GM21825 (cell line): Measurements from ENCODE around the gene ATG10.
A peak's percentile ranks its signal among the peaks of the same experiment; 100 is the strongest.

Source experiments
- ATAC-seq: cut with Tn5 transposase; IDR thresholded peaks from one replicate; pipeline ENCODE4 v1.9.1; 2021; ENCODE audit warnings: mild to moderate bottlenecking, moderate library complexity; ENCODE audit not compliant: unreplicated experiment

Gene ATG10

GRCh38 chr5:82274343-82275211 lies 302.8 kb downstream of the ATG10 start:
- no peak for ATAC-seq

- no peak for ATAC-seq
Observed at GRCh38 chr5:82275216-82275664, 303.4 kb downstream of the ATG10 start.

GRCh38 chr5:82276800-82277612 lies 305.2 kb downstream of the ATG10 start:
- no peak for ATAC-seq

DNA sequence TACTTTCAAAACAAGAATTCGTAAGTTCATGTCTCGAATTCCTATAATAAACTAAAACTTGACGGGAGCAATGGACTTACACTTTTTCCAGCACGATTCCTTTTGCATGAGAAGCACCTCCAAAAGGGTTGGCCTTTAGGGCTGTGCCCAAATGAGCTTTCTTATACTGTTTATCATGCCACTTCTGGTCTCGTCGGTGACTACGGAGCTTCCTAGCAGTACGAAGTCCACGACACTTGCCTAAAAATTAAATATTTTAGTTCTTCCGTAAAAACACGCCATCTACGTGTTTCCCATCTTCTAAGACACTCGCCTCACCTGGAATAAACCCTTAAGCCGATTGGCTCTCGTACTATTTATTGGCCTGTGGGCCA lies 305.8 kb downstream of the ATG10 start:
- ATAC-seq = no peak

DNA sequence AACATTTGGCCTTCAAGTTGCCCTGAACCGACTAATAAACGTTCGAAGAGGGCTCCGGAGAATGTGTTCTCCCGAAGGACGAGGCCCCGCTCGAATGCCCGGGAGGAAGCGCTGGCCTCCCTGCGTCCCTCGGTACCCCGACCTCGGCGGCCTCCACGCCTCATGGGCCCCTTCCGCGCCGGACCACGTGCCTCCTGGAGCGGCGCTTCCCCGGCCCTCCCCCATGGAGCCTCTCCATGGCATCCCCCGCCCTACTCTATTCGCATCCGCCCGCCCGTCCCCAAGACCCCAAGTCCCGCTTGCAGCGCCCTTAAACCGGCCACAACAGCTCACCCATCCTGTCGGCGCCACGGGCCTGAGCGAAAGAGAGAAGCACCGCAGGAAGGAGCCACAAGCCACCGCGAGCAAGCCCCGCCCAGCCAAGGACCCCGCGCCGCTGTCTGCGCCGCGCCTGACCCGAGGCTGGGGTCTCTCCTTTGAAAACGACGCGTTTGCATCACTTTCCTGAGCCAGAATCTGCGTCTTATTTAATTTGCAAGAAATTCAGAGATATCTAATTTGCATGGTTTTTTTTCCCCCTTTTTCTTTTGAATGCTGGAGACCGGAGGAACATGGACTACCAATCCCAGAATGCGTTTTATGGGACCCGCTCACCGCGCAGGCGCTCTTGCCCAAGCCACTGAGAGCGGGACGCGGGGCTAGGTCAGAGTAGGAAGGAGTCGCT lies 306.3 kb downstream of the ATG10 start, which contains the start of gene RPS23:
TSS of gene RPS23 (minus strand) at position 368 of the 724 bp plus-strand sequence. CDS start at position 337, 31 bp downstream.
- peak; percentile 93 for ATAC-seq

DNA sequence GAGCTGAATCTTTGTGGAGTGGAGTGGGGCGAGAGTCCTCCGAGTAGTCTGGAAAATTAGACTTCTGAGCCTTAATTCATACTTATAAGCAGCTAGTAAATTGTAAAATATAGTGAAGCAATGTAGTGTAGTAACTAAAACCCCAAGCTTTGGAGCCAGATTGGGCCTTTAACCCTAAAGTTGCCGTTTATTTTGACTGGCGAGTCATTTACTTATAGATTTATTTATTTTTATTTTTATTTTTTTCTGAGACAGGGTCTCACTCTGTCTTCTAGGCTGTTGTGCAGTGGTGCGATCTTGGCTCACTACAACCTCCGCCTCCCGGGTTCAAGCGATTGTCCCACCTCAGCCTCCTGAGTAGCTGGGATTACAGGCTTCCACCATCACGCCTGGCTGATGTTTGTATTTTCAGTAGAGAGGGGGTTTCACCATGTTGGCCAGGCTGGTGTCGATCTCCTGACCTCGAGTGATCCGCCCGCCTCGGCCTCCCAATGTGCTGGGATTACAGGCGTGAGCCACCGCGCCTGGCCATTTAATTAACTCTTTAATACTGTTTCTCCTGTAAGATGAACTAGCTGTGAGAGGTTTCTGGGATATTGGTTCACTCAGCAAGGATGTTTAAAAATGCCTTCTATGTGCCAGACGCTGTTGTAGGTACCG lies 307.0 kb downstream of the ATG10 start:
- no peak for ATAC-seq

DNA sequence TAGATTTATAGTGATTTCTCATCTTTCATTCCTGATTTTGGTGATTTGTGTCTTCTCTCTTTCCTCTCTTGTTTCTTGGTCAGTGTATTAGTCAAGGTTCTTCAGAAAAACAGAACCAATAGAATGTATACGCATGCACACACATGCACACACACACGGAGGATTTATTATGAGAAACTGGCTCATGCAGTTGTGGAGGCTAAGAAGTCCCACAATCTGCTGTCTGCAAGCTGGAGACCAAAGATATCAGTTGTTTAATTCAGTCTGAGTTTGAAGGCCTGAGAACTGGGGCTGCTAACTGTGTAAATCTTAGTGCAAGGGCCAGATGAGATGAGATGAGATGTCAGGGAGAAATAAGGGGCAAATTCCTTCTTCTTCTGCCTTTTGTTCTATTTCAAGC lies 312.1 kb downstream of the ATG10 start:
- ATAC-seq = no peak

DNA sequence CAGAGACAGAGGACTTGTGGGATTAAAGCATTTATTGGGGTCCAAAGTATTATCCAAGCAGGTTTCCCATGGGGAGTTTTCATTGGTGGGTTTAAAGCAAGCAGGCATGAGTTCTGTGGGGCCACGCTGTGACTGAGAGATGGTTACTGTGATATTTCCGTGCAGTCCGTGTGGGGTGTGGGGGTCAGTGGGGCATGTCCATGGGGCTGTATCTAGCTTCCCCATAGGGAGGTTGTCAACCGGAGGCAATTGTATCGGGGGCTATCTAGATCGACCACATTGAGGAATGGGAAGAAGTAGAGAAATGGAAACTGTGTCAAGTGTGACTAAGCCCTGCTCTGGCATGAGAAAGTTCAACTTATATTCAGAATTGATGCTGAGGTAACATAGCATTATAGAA lies 313.4 kb downstream of the ATG10 start:
- ATAC-seq = no peak

GRCh38 chr5:82287625-82288024 lies 315.8 kb downstream of the ATG10 start:
- no peak for ATAC-seq

DNA sequence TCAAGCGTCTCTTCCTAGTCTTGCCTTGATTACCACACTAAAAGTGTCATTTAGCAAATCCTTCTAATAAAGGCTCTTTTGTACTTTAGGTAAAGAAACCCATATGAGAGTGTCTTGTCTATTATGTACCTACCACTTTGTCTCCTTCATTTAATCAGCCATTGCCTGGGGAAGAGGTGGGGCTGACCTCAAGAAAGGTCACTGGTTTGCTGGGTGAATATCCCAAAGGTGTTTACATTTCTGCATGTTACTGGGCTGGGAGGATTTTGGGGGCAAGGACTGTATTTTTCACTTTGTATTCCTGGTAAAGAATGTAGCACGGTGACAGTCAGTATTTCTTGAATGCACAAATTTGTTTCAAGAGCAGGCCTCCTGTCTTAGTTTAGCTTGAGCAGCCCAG lies 318.2 kb downstream of the ATG10 start:
- no peak for ATAC-seq

GRCh38 chr5:82290908-82291307 lies 319.1 kb downstream of the ATG10 start:
- ATAC-seq = no peak

- ATAC-seq = no peak
Observed at GRCh38 chr5:82291420-82291819, 319.6 kb downstream of the ATG10 start.

DNA sequence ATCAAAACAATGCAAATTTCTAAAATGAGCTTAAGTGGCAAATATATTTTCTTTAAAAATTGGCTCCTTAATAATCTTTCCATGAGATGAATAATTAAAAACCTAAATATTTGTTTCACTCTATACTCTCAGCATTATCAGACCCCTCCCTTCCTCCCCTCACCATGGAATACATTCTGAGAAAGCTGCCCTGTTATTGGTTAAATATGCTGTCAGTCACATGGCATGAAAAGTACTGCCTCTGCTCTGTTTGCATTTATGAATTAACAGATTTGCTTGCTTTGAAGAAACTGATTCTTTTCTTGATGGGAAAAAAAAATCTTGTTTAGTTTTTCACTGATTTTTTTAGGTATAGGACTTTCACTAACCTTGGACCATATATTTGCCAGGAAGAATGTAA lies 323.3 kb downstream of the ATG10 start:
- no peak for ATAC-seq

- ATAC-seq = no peak
Observed at GRCh38 chr5:82295959-82296531, 324.2 kb downstream of the ATG10 start.

DNA sequence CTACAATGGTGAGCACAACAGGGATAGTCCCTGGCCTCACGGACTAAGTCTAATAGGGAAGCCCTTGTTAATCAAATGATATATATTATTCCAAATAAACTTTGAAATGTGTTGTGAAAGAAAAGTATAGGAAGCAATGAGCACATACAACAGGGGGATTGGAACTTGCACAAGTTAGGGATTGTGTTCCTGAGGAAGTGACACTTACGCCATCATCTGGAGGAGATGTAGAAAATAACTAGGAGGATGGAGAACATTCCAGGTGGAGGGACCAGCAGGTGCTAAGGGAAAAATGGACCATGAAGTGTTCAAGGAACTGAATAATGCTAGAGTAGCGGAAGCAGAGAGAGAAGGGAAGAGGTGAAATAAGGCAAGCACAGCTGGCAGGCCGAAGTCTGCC lies 325.1 kb downstream of the ATG10 start:
- ATAC-seq = no peak

- no peak for ATAC-seq
Observed at GRCh38 chr5:82297711-82298110, 325.9 kb downstream of the ATG10 start.

- no peak for ATAC-seq
Observed at GRCh38 chr5:82298668-82299067, 326.8 kb downstream of the ATG10 start.

GRCh38 chr5:82301190-82301589 lies 329.4 kb downstream of the ATG10 start:
- no peak for ATAC-seq
